K562 (cell line): ENCODE results near the gene USP32. TPM values are rescaled to one million over a fixed set of nuclear protein-coding genes. Genes with fewer than 3 reads are reported as not detected.
A peak's percentile ranks its signal among the peaks of the same experiment; 100 is the strongest.

Source experiments
- ATAC-seq: fragments of 200-7000 bp; cut with Tn5 transposase; 3 replicates; pipeline ENCODE4 v1.9.1; 2020; ENCODE audit warnings: moderate library complexity
- BruUV-seq: library from RNA; stranded (reverse); fragments of 400-500 nt; replicated peaks from 2 replicates; lab custom pipeline; 2021; lab: Mats Ljungman, UMichigan
- CTCF ChIA-PET: fragments of 300-600 bp; formaldehyde crosslinking; extraction: SDS; loops from one replicate; lab custom pipeline; 2021; ENCODE audit warnings: low intra/inter-chr PET ratio; lab: Yijun Ruan, JAX
- POLR2A ChIA-PET: fragments of 300-600, 350-650 bp; sonication (Branson Sonifier 250); formaldehyde crosslinking; extraction: SDS; loops from one replicate; lab custom pipeline; 2021; ENCODE audit warnings: antibody characterized with exemption, inconsistent platforms; lab: Yijun Ruan, JAX
- DNase-seq, 4 experiments: peaks; one replicate each; pipeline versions ENCODE4 v3.0.0 to v3.0.0-alpha.2; 2011 to 2018; ENCODE audit warnings: low spot score in 3 of 4, mixed read lengths in 3 of 4; ENCODE audit errors: extremely low read depth in 1 of 4
- FAIRE-seq: peaks from 2 replicates; lab custom pipeline; 2011; peaks lifted over from hg19 to GRCh38; lab: Jason Lieb, UNC
- H2AFZ ChIP-seq: 2 replicates; pipeline ENCODE4 v1.6.0; 2011; ENCODE audit warnings: low read depth, low read length, control low read depth, inconsistent platforms
- H3K27ac ChIP-seq: fragments of 200-600 bp; 3 replicates; pipeline ENCODE4 v1.8.0; 2011; ENCODE audit warnings: low read depth, mild to moderate bottlenecking, control low read depth, inconsistent platforms, low read length, moderate library complexity, mixed read lengths; ENCODE audit errors: extremely low read depth
- H3K27me3 ChIP-seq, 2 experiments: fragments of 300-600 bp in 1 of 2; 2 replicates in 1 of 2; 3 replicates in 1 of 2; pipeline versions ENCODE4 v1.6.0 to v1.8.0; 2011; ENCODE audit warnings: inconsistent platforms in 2 of 2, low read length in 2 of 2, mild to moderate bottlenecking in 1 of 2, mixed read lengths in 1 of 2, moderate library complexity in 1 of 2; ENCODE audit not compliant: control insufficient read depth in 2 of 2, insufficient read depth in 2 of 2
- H3K36me3 ChIP-seq: fragments of 300-600 bp; 3 replicates; pipeline ENCODE4 v1.8.0; 2011; ENCODE audit warnings: mild to moderate bottlenecking, low read length, inconsistent platforms; ENCODE audit not compliant: control insufficient read depth, insufficient read depth
- H3K4me1 ChIP-seq, 2 experiments: fragments of 200-600 bp in 1 of 2; replicated peaks in 1 of 2; 2 replicates in 1 of 2; 3 replicates in 1 of 2; pipeline versions ENCODE4 v1.5.1 to v1.8.0; 2011; ENCODE audit warnings: inconsistent platforms in 2 of 2, low read length in 2 of 2, mild to moderate bottlenecking in 1 of 2, mixed read lengths in 1 of 2, moderate library complexity in 1 of 2; ENCODE audit not compliant: control insufficient read depth in 2 of 2, insufficient read depth in 2 of 2
- H3K4me2 ChIP-seq: 2 replicates; pipeline ENCODE4 v1.6.1; 2011; ENCODE audit warnings: low read length, control low read depth, inconsistent platforms, mixed read lengths; ENCODE audit not compliant: insufficient read depth
- H3K4me3 ChIP-seq: fragments of 200-600 bp; sonication (generic), shearing (Covaris generic); 2 replicates; pipeline ENCODE4 v1.5.1; 2016; ENCODE audit warnings: control low read depth, inconsistent platforms
- H3K79me2 ChIP-seq: fragments of 200-600 bp; 3 replicates; pipeline ENCODE4 v1.8.0; 2011; ENCODE audit warnings: low read length, inconsistent platforms; ENCODE audit not compliant: control insufficient read depth, insufficient read depth
- H3K9ac ChIP-seq, 2 experiments: 2 replicates each; pipeline versions ENCODE4 v1.6.0 to v1.6.1; 2011; ENCODE audit warnings: low read depth in 2 of 2, low read length in 2 of 2, control low read depth in 1 of 2, inconsistent platforms in 1 of 2, mild to moderate bottlenecking in 1 of 2, mixed read lengths in 1 of 2; ENCODE audit not compliant: insufficient read depth in 1 of 2
- H3K9me1 ChIP-seq: one replicate; pipeline ENCODE4 v1.6.0; 2011; ENCODE audit warnings: inconsistent platforms, mild to moderate bottlenecking, low read length, moderate library complexity; ENCODE audit not compliant: control insufficient read depth, insufficient read depth
- H3K9me3 ChIP-seq: replicated peaks from 2 replicates; pipeline ENCODE4 v1.5.1; 2011; ENCODE audit warnings: low read depth, low read length, inconsistent platforms; ENCODE audit not compliant: control insufficient read depth, insufficient read depth
- H4K20me1 ChIP-seq: replicated peaks from 2 replicates; pipeline ENCODE4 v1.6.1; 2011; ENCODE audit warnings: low read length, inconsistent platforms, mixed read lengths; ENCODE audit not compliant: control insufficient read depth, insufficient read depth
- MYNN ChIP-seq, 2 experiments: sonication (generic); formaldehyde crosslinking in 1 of 2; IDR thresholded peaks; 2 replicates each; pipeline versions ENCODE4 v1.5.0 to v1.6.1; 2016 to 2020; ENCODE audit warnings: antibody characterized with exemption in 1 of 2, missing genetic modification reagents in 1 of 2
- NUFIP1 ChIP-seq: fragments of 450-650 bp; IDR thresholded peaks from 2 replicates; pipeline ENCODE4 v1.6.1; 2018; ENCODE audit not compliant: partially characterized antibody
- PYGO2 ChIP-seq: fragments of 450-650 bp; IDR thresholded peaks from 2 replicates; pipeline ENCODE4 v1.6.1; 2016; ENCODE audit warnings: mild to moderate bottlenecking, missing genetic modification characterization, moderate library complexity, missing compliant biosample characterization
- WHSC1 ChIP-seq: IDR thresholded peaks from one replicate; pipeline ENCODE4 v1.6.1; 2012; ENCODE audit warnings: low read length, control low read depth, inconsistent platforms
- ZBTB26 ChIP-seq: fragments of 450-650 bp; formaldehyde crosslinking; IDR thresholded peaks from 2 replicates; pipeline ENCODE4 v1.4.0; 2022; ENCODE audit warnings: missing genetic modification characterization
- ZNF212 ChIP-seq: fragments of 450-650 bp; formaldehyde crosslinking; IDR thresholded peaks from 2 replicates; pipeline ENCODE4 v1.4.0; 2020; ENCODE audit warnings: mild to moderate bottlenecking
- WGBS: fragments of 100-300 bp; shearing (Covaris generic); methylation state at CpG from one replicate; pipeline ENCODE4 v1.1.6; 2016; ENCODE audit warnings: low coverage, mixed read lengths; ENCODE audit not compliant: insufficient coverage; ENCODE audit errors: missing lambda C conversion rate; 5-methylcytosine and 5-hydroxymethylcytosine counted together
- in situ Hi-C: fragments of 300-500 bp; cut with MboI; formaldehyde crosslinking; loops from 4 replicates; pipeline ENCODE4 v1.15.0; 2018; ENCODE audit warnings: inconsistent platforms, mixed read lengths
- intact Hi-C: fragments of 100-400 bp; cut with micrococcal nuclease; formaldehyde crosslinking; loops from 2 replicates; pipeline ENCODE4 v1.14.2; 2022
- polyA plus RNA-seq, 8 experiments: library from polyadenylated mRNA; depleted of rRNA in 4 of 8; stranded (reverse) in 5 of 8; unstranded in 3 of 8; fragments of >200 nt; fragmentation: Nextera tagmentation in 2 of 8; fragmentation: Illumina TruSeq in 1 of 8; extraction: Ambion mirVana in 2 of 8; extraction: Trizol in 1 of 8; gene quantifications; 2 replicates each; pipeline versions ENCODE4 v1.2.1 to v1.2.3, GENCODE V29; 2011 to 2014; ENCODE audit warnings: inconsistent platforms in 1 of 8, missing spikeins in 1 of 8
- total RNA-seq, 7 experiments: library from RNA; depleted of rRNA in 6 of 7; stranded (reverse); fragments of >200 nt in 6 of 7; fragmentation: Illumina TruSeq in 2 of 7; extraction: Trizol in 2 of 7; gene quantifications; 2 replicates each; pipeline versions ENCODE4 v1.2.1 to v1.2.3, GENCODE V29; 2011 to 2021; ENCODE audit warnings: low replicate concordance in 1 of 7

The USP32 gene
- total and polyA plus RNA-seq, 9 of the 15 experiments (the other 6 are each of a cell fraction or from before 2014, with no cell fraction given), result 18.0 to 69.3 (median 47.1) TPM

GRCh38 chr17:60173304-60173819 is 218.6 kb downstream of the USP32 start (continued):
- TF ChIP-seq PYGO2 (tag) (no peak), ZNF212 (no peak), NUFIP1 (no peak), WHSC1 (no peak)
- TF ChIP-seq, all 486 proteins: peak for 11

DNA sequence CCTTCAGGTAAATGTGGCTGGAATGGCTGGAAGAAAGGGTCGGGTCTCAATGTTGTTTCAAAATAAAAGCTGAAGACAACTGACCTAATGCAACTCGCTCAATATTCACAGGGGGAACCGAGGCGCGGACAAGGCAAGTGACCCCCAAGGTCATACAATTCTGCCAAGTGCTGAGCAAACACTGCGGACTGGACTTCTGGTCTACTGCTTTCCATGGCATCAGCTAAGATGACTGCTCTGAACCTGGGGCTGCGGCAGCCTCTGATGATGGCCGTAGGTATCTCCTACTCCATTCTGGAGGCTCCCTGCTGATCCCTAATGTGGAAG is 220.2 kb downstream of the USP32 start:
- Histone ChIP-seq H3K9me3 (no peaks in the 10 kb centered on the region), H3K36me3 (peaks cover 3% of the 10 kb centered on the region; the same call in 1 of the 3 replicates), H3K79me2 (no peaks in the 10 kb centered on the region), H3K27me3 (no peaks in the 10 kb centered on the region), H3K4me2 (no peak overlapping the region), H2AFZ (no peak overlapping the region), H3K9me1 (no peaks in the 10 kb centered on the region), H4K20me1 (no peaks in the 10 kb centered on the region), H3K27ac (no peak overlapping the region), H3K9ac (no peak overlapping the region), H3K4me3 (no peak overlapping the region), H3K4me1 (peaks cover 0 to 12% of the 10 kb centered on the region in 2 experiments; a peak in 3 of 5 replicates)
- intact Hi-C loops (no loop called here), in situ Hi-C loops (no loop called here)
- CTCF ChIA-PET, result no interaction called here
- FAIRE-seq (no peak), ATAC-seq (no peak), DNase-seq (no peak)
- no TSS peak for BruUV-seq
- POLR2A ChIA-PET, result interaction anchor here (0.7 to 1.5 kb wide), 4 partner anchors 8 to 19 kb away, joined by 3 to 4 read pairs (median 3); no protein-coding TSS in a partner anchor
- WGBS, result 69% methylated on average over 8 of the region's 8 CpGs
- 0 out of 2 replicates have a peak, but pooled peaks have one; percentile 46 for TF ChIP-seq MYNN (IDR thresholded peaks at IDR 0.05)
- TF ChIP-seq MYNN (CRISPR knock-in tag; IDR thresholded peaks at IDR 0.05), result no peak
- TF ChIP-seq ZBTB26, result no peak
- no peak for TF ChIP-seq NUFIP1
